NCI-H526 treated with DMSO at 0.1 percent for 48 hours (cell line): ENCODE data around the gene FLOT1.
"Not testable (repeated sequence)": the region's sequence is repeated elsewhere in the genome, so short reads cannot be mapped to it uniquely, and the experiment has no call there.

Source experiments
- DNase-seq: peaks from one replicate; lab custom pipeline; 2025; lab: John Stamatoyannopoulos, UW

The FLOT1 gene

GRCh38 chr6:30723159-30723842 is 19.2 kb downstream of the FLOT1 start:
- not testable (repeated sequence) for DNase-seq

GRCh38 chr6:30722280-30723112 is 20.0 kb downstream of the FLOT1 start:
- DNase-seq = peak; percentile 59

GRCh38 chr6:30722025-30722279 is 20.5 kb downstream of the FLOT1 start:
- not testable (repeated sequence) for DNase-seq

DNA sequence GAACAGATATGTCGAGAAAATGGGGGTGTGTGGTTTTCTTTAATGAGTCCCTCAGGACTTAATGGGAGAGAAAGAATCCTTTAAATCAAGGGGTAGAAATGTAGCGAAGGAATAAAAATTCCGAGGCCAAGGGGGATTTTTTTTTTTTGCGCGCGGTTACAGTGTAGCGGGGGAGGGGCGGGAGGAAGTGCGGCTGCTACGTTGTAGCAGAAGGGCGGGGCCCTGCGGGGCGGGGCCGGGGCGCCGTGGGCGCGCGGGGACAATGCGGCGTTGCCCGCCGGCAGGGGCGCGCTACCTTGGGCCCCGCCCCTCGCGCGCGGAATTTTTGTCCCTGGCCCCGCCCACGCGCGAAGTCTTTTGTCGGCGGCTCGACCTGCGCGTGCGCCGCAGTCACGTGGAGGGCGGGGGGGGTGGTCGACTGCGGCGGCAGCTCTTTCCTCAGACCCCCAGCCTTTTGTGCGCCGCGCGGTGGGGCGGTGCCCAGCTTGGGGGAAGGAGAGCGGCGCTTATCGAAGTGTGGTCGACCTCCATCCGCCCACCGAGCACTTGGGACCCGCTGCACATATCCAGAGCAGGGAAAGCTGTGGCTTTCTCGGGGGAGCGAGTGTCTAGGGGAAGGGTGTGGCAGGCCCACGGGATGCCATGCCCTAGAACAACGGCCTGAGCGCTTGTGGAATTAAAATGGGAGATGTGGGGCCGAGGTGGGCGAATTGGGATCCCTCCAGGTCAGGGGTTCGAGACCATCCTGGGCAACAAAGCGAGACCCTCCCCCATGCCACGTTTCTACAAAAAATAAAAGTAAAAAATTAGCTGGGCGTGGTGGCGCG is 21.1 kb downstream of the FLOT1 start:
- peak; percentile 80 for DNase-seq

DNA sequence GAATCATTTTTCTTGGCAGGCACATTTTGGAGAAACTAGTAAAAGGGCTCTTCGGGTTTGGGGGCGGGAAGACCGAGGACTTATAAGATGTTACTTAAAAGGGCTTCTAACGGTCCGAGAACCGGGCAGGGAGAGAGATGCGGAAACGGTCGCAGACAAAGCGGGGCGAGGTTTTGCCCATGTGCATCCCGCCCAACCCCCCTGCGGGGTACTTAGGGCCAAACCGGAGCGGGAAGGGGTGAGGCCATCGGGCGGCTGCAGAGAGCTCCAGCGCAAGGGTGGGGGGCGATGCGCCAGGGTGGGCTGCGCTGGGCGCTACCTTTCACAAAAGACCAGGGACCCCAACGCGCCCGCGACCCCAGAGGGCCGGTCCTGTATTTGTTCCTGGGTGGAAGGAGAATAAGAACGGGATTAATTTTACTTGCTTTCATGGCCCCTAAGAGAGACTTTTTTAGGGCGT is 21.7 kb downstream of the FLOT1 start:
- DNase-seq = peak; percentile 55

DNA sequence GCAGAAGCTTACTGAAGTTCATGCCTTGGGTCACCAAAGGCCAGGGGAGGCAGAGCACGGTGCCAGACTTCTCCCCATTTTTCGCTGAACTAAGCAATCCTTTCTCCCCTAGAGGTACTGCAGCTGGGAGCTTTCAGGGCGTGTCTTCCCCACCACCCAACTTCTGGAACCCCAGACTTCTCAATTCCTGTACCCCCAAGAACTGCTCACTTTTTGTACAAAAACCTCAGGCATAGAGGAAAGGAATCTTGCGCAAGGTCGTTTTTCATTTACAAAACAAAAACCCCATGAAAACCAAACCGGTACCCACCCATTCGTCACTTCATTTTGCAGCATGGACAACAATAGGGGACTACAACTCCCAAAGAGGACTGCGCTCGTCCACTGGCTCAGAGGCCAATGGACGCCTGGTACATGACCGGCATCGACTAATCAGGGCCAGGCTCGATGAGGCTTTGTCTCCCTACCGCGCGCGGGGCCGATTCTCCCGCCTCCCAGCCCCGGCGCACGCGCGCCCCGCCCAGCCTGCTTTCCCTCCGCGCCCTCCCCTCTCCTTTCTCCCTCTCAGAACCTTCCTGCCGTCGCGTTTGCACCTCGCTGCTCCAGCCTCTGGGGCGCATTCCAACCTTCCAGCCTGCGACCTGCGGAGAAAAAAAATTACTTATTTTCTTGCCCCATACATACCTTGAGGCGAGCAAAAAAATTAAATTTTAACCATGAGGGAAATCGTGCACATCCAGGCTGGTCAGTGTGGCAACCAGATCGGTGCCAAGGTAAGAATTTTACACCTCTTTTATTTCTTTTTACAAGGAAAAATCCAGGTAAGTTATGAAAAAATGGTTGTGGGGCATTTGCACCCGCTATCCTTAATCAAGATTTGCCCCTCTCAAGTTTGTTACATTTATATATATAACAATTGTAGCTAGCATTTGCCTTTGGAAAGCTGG is 22.4 kb downstream of the FLOT1 start, which contains the start of gene TUBB:
Gene TUBB (plus strand): TSS at position 562 of the 947 bp plus-strand sequence. CDS start 155 bp downstream, at position 717.
- DNase-seq = peak; percentile 95

GRCh38 chr6:30719356-30719755 is 23.1 kb downstream of the FLOT1 start:
- DNase-seq = peak; percentile 37

DNA sequence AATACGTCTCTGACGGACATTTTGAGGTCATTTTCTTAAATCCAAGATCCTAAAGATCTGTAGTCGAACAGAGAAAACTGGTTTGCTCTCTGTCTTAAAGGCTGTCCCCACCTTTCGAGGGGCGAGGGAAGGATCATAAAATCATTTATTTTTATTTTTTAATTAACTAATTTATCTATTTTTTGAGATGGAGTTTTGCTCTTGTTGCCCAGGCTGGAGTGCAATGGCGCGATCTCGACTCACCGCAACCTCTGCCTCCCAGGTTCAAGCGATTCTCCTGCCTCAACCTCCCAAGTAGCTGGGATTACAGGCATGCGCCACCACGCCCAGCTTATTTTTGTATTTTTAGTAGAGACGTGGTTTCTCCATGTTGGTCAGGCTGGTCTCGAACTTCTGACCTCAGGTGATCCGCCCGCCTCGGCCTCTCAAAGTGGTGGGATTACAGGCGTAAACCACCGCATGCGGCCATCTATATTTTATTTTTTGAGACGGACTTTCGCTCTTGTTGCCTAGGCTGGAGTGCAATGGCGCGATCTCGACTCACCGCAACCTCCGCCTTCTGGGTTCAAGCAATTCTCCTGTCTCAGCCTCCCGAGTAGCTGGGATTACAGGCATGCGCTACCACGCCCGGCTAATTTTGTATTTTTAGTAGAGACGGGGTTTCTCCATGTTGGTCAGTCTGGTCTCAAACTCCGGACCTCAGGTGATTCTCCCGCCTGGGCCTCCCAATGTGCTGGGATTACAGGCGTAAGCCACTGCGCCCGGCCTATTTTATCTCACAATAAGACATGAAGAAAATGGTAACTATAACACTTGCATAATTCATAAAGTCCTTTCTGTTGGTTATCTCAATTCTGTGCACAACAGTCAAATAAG is 24.4 kb downstream of the FLOT1 start:
- not testable (repeated sequence) for DNase-seq

GRCh38 chr6:30717129-30717844 is 25.2 kb downstream of the FLOT1 start, which contains the start of gene MDC1:
MDC1 (minus strand) TSS chr6:30717281; CDS start chr6:30715175, 2,106 bp downstream.
- peak; percentile 99 for DNase-seq

GRCh38 chr6:30716879-30717128 is 25.7 kb downstream of the FLOT1 start:
- no peak for DNase-seq

DNA sequence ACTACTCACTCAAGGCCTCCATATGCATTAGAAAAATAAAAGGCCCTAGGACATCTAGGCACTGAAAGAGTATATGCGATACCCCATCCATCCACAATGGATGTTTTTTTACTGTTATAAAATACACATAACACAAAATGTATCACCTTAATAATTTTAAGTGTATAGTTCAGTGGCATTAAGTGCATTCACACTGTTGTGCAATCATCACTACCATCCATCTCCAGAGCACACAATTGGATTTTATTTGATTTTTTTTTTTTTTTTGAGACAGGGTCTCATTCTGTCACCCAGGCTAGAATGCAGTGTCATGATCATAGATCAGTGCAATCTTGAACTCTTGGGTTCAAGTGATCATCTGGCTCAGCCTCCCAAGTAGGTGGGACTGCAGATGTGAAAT is 28.2 kb downstream of the FLOT1 start:
- no peak for DNase-seq

DNA sequence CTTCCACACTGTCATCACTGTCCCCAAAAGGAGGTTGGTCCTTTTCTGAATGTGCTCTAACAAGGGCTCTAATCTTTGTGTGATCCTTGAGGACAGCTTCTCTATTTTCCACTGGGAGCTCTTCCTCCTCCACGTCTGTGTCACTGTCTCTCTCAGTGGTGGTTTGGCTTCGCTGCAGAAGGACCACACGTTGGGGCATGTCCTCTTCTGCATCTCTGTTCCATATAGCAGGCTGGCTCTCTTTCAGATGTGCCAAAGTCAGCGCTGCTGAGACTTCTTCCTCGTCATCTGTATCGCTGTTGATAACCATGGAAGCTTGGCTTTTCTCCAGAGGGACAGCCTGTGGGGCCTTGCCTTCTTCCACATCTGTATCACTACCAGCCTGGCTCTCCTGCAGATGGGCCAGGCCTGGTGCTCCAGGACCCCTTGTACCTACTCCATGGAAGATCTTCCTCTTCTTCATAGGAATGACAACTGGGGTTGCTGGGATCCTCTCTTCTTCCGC is 30.0 kb downstream of the FLOT1 start:
- no peak for DNase-seq

DNA sequence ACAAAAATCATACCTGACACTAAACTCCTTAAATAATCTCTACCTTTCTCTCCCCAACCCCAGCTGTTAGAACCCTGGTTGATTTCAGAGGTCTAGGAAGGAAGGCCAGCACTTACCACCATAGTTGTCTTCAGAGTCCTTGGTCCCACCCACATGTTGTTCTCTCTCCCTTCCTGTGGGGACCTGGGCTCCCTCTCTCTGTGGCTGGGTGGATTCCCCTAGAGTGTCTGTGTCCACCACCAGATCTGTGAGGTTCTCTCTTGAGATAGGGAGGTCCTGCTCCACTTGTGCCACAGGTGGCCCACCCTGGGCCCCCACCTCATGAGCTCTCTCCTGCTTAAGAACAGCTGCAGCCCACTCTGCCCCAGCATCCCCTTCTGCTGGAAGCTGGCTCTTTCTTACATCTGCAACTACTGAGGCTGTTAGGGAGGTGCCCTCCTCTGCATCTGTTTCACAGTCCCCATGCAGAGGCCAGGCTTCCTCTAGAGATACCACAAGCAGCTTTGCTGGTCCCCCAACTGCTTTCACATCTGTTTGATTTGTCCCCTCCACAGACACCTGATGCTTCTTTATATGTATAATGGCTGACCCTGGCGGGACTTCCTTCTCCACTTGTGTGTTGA is 30.6 kb downstream of the FLOT1 start:
- no peak for DNase-seq

GRCh38 chr6:30709101-30709868 is 33.2 kb downstream of the FLOT1 start:
- DNase-seq = no peak

DNA sequence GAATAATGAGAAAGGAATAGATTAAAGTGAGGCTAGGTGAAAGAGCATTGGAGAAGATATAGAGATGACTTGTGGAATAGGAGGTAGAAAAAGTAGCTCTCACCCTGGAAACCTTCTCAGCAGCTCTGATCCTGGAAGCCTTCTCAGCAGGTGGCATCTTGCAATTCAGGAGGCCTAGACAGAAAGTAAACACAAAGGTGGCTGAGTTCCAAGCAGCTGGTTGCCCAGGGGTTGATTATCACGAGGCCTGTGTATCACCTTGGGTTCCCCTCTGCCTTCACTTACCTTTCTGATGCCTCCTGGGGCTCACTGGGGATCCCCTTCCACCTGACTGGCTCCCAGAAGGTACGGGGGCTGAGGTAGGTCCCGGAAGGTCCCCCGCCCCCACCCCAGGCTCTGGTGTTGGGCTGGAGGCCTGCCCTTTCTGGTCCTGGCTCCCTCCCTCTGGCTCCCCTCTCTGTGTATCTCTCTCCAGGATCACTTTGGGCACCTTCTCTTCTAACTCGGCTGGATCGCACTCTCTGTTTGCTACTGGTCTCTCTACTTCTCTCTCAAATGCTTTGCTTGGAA is 35.1 kb downstream of the FLOT1 start:
- DNase-seq = no peak

DNA sequence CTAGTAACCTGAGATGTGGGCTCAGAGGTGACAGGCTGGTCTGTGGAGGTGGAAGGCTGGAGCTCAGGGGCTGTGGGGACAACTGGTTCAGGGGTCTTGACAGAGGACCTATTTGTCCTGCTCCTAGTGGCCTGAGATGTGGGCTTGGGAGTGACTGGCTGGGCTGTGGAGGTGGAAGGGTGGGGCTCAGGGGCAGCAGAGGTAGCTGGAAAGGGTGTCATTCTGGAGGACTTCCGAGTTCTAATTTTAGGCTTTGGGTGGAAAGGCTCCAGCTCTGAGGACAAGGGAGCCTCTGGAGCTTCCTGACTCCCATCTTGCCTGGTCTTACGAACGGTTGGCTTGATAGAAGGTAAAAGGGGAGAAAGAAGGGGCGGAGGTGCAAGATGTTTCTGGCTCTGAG is 36.9 kb downstream of the FLOT1 start:
- no peak for DNase-seq

DNA sequence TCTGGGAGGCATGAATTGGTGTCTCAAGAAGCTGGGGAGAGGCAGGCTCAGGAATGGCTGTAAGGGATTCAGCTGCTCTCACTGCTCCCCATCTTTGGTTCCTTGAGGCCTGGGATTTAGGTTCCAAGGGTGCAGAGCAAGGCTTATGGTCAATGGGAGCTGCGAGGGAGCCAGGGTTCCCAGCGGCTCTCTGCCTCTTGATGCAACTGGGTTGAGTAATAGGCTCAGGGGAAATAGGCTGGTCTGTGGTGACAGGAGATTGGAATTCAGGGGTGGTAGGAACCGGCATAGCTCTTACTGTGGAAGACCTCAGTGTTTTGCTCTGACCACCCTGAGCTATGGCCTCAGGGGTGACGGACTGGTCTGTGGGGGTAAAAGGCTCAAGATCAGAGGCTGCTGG is 38.7 kb downstream of the FLOT1 start:
- no peak for DNase-seq

- DNase-seq = no peak
Observed at GRCh38 chr6:30703011-30703410, 39.5 kb downstream of the FLOT1 start.
